Measurements from ENCODE around the gene MTARC2. TPM values are rescaled to one million over a fixed set of nuclear protein-coding genes. Genes with fewer than 3 reads are reported as not detected.

Gene MTARC2
- total and polyA plus RNA-seq, 10 of the 15 experiments (the other 5 are each of a cell fraction or from before 2014, with no cell fraction given), result 1.9 to 5.5 (median 3.3) TPM

DNA sequence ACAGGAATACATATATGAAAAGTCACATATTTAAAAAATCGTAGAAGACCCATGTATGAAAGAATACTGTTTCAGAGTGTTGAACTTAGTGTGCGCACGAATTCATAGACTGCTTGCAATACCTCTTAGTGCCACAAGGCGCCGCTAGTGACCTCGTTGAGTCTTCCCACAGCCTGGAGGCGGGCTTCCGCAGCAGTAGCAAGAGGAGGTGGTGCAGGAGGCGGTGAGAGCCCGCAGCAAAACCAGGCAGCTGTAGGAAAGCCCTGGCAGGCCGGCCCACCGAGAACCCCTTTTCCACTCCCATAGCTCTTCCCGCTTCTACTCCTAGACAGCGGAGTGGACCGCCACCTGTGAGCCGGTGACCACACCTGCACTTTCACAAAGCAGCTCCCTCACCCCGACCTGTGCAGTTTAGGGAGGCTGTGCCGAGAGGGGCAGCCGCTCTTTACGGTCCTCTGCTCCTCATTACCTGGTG is 62.1 kb downstream of the MTARC2 start:
- H3K9me3 ChIP-seq (replicated peaks; ENCODE audit: control insufficient read depth, insufficient read depth, low read length), result no peaks in the 10 kb centered on the region
- no peak overlapping the region for H3K4me2 ChIP-seq (ENCODE audit: control insufficient read depth, insufficient read depth)
- WGBS (ENCODE audit: insufficient coverage, insufficient replicate concordance, low lambda C conversion rate, missing lambda C conversion rate), result 11% methylated on average over 20 of the region's 20 CpGs
- peak; percentile 8 for DNase-seq (ENCODE audit: low read depth, low spot score)
- no peak overlapping the region for H3K9ac ChIP-seq (ENCODE audit: control insufficient read depth, insufficient read depth, low read length)
- H2AFZ ChIP-seq (ENCODE audit: control insufficient read depth, low read depth, low read length), result no peak overlapping the region
- RAD21 ChIA-PET (ENCODE audit: unreplicated experiment), result interaction anchor here (1.0 to 2.7 kb wide), 5 partner anchors 393 to 1644 kb away, joined by 3 to 17 read pairs (median 4); no protein-coding TSS in a partner anchor
- FAIRE-seq, result peak; percentile 93
- H3K4me1 ChIP-seq (ENCODE audit: control insufficient read depth, insufficient read depth, low read length), result no peaks in the 10 kb centered on the region
- H3K79me2 ChIP-seq (ENCODE audit: control insufficient read depth, insufficient read depth, low read length), result no peaks in the 10 kb centered on the region
- no peak overlapping the region for H3K27ac ChIP-seq (ENCODE audit: control insufficient read depth, insufficient read depth)
- H3K36me3 ChIP-seq (ENCODE audit: control insufficient read depth in 2 of 2, insufficient read depth in 2 of 2, low read length in 1 of 2), result no peaks in the 10 kb centered on the region
- POLR2A ChIA-PET, result no interaction called here
- peak; percentile 95 for ATAC-seq
- SMC1A ChIA-PET (ENCODE audit: uncharacterized antibody, unreplicated experiment), result interaction anchor here (1.1 to 2.4 kb wide), 7 partner anchors 15 to 625 kb away, joined by 3 to 11 read pairs (median 3); no protein-coding TSS in a partner anchor
- H3K4me3 ChIP-seq, result no peak overlapping the region
- no TSS peak for BruUV-seq (replicated peaks)
- in situ Hi-C loops (cut with MboI), result no loop called here
- H4K20me1 ChIP-seq (ENCODE audit: control insufficient read depth, insufficient read depth), result no peaks in the 10 kb centered on the region
- CTCF ChIA-PET, result interaction anchor here (0.6 to 5.6 kb wide), 23 partner anchors 9 to 1645 kb away, joined by 3 to 45 read pairs (median 4); no protein-coding TSS in a partner anchor
- H3K27me3 ChIP-seq (replicated peaks in 1 of 2; ENCODE audit: control insufficient read depth in 2 of 2, insufficient read depth in 2 of 2, low read length in 1 of 2), result no peaks in the 10 kb centered on the region; a peak in 1 of 4 replicates
- intact Hi-C loops (cut with micrococcal nuclease; ENCODE audit: unreplicated experiment), result loop anchor here (1.0 kb wide), 2 partner anchors 393 to 625 kb away; no protein-coding TSS in a partner anchor
- TF ChIP-seq KDM1A (IDR thresholded peaks at IDR 0.05; ENCODE audit: borderline replicate concordance) (no peak), ZNF274 (IDR thresholded peaks at IDR 0.05; ENCODE audit: insufficient read depth, insufficient read length) (no peak), TBL1XR1 (IDR thresholded peaks at IDR 0.05; ENCODE audit: low read depth, low read length) (no peak), FOXK2 (IDR thresholded peaks at IDR 0.05) (no peak), GATAD2B (conservative IDR thresholded peaks at IDR 0.05; ENCODE audit: low read depth) (no peak), TARDBP (IDR thresholded peaks at IDR 0.05; ENCODE audit: borderline replicate concordance) (no peak), BHLHE40 (IDR thresholded peaks at IDR 0.05; ENCODE audit: borderline replicate concordance in 1 of 2, low read depth in 2 of 2, low read length in 1 of 2) (no peak), SUZ12 (IDR thresholded peaks at IDR 0.05; ENCODE audit: unreplicated experiment) (no peak), NFYA (IDR thresholded peaks at IDR 0.05; ENCODE audit: borderline replicate concordance, low read depth, low read length) (no peak), RB1 (IDR thresholded peaks at IDR 0.05; ENCODE audit: borderline replicate concordance) (peak; percentile 40; the same call in 1 of the 2 replicates), CBFB (IDR thresholded peaks at IDR 0.05; ENCODE audit: low read depth) (no peak), PML (IDR thresholded peaks at IDR 0.05; ENCODE audit: low read length) (no peak), NBN (IDR thresholded peaks at IDR 0.05) (no peak), SMC3 (IDR thresholded peaks at IDR 0.05; ENCODE audit: borderline replicate concordance, low read length) (peak; percentile 72; the same call in 1 of the 2 replicates), CREM (IDR thresholded peaks at IDR 0.05; ENCODE audit: low read depth) (no peak), KAT2A (conservative IDR thresholded peaks at IDR 0.05; ENCODE audit: control insufficient read depth, low read depth, low read length) (no peak), ZNF384 (IDR thresholded peaks at IDR 0.05; ENCODE audit: borderline replicate concordance, low read depth, low read length) (no peak), SMAD5 (IDR thresholded peaks at IDR 0.05; ENCODE audit: low read depth) (no peak), YY1 (IDR thresholded peaks at IDR 0.05; ENCODE audit: low read depth, low read length) (no peak), RCOR1 (conservative IDR thresholded peaks at IDR 0.05; ENCODE audit: low read depth, low read length) (no peak), RUNX3 (IDR thresholded peaks at IDR 0.05; ENCODE audit: low read length) (0 out of 2 replicates have a peak, but pooled peaks have one; percentile 9), EZH2 (IDR thresholded peaks at IDR 0.05; ENCODE audit: borderline replicate concordance, control insufficient read depth, low read depth, low read length) (no peak), MTA3 (IDR thresholded peaks at IDR 0.05; ENCODE audit: borderline replicate concordance, low read length) (no peak), SMARCA5 (IDR thresholded peaks at IDR 0.05) (no peak)
- TF ChIP-seq, protein P1, sequence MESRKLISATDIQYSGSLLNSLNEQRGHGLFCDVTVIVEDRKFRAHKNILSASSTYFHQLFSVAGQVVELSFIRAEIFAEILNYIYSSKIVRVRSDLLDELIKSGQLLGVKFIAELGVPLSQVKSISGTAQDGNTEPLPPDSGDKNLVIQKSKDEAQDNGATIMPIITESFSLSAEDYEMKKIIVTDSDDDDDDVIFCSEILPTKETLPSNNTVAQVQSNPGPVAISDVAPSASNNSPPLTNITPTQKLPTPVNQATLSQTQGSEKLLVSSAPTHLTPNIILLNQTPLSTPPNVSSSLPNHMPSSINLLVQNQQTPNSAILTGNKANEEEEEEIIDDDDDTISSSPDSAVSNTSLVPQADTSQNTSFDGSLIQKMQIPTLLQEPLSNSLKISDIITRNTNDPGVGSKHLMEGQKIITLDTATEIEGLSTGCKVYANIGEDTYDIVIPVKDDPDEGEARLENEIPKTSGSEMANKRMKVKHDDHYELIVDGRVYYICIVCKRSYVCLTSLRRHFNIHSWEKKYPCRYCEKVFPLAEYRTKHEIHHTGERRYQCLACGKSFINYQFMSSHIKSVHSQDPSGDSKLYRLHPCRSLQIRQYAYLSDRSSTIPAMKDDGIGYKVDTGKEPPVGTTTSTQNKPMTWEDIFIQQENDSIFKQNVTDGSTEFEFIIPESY (IDR thresholded peaks at IDR 0.05), result no peak

Data from GM12878 (cell line).